Measurements from ENCODE around the gene TRAPPC4. TPM values are rescaled to one million over a fixed set of nuclear protein-coding genes. Genes with fewer than 3 reads are reported as not detected.

The TRAPPC4 gene
- total and polyA plus RNA-seq, 2 of the 8 experiments (the other 6 are each of a cell fraction or from before 2014, with no cell fraction given) = 94.3 to 223 TPM

- H3K4me3 ChIP-seq (ENCODE audit: extremely low read depth in 1 of 4, insufficient read depth in 2 of 4, low read depth in 3 of 4, low read length in 4 of 4) = no peak overlapping the region
- CTCF ChIA-PET (ENCODE audit: partially characterized antibody) = interaction anchor here (0.8 to 1.3 kb wide), 5 partner anchors 19 to 282 kb away, joined by 3 to 4 read pairs (median 3); partner anchors contain the start of gene VPS11
- FAIRE-seq (no peak), DNase-seq (ENCODE audit: low read depth in 1 of 2, low spot score in 2 of 2) (no peak)
- H3K4me2 ChIP-seq (ENCODE audit: insufficient read depth in 1 of 2, low read depth in 2 of 2, low read length in 2 of 2) = no peak overlapping the region
- H3K79me1 ChIP-seq (ENCODE audit: low read depth, low read length) = peaks cover 15% of the 10 kb centered on the region
- no peak overlapping the region for H2BK15ac ChIP-seq (ENCODE audit: low read length)
- no peak overlapping the region for H3K18ac ChIP-seq (ENCODE audit: extremely low read depth, low read length)
- no peak overlapping the region for H3K4ac ChIP-seq (replicated peaks; ENCODE audit: insufficient read length, low read depth, low read length)
- H3K56ac ChIP-seq (replicated peaks; ENCODE audit: insufficient read length, low read depth, low read length) = no peak overlapping the region
- H2BK12ac ChIP-seq (ENCODE audit: low read depth, low read length) = no peak overlapping the region
- 94% methylated on average over 16 of the region's 16 CpGs; no CpG with 5 or more reads in 1 of the 2 experiments for WGBS, 2 experiments (ENCODE audit: extremely low coverage in 1 of 2, insufficient coverage in 1 of 2, insufficient read length in 1 of 2, insufficient replicate concordance in 2 of 2, low coverage in 1 of 2, low lambda C conversion rate in 2 of 2, missing lambda C conversion rate in 1 of 2)
- peaks cover 14 to 63% (median 37%) of the 10 kb centered on the region in 4 experiments for H3K36me3 ChIP-seq (ENCODE audit: control insufficient read depth in 2 of 4, insufficient read depth in 4 of 4, low read length in 3 of 4)
- H4K20me1 ChIP-seq (replicated peaks in 1 of 2; ENCODE audit: control insufficient read depth in 1 of 2, insufficient read depth in 2 of 2, low read length in 2 of 2) = peaks cover 3 to 17% of the 10 kb centered on the region in 2 experiments
- H3K79me2 ChIP-seq (ENCODE audit: control insufficient read depth in 1 of 2, insufficient read depth in 2 of 2, low read length in 2 of 2) = peaks cover 0 to 26% of the 10 kb centered on the region in 2 experiments; a peak in 2 of 4 replicates
- H3K4me1 ChIP-seq (replicated peaks in 1 of 4; ENCODE audit: control insufficient read depth in 3 of 4, insufficient read depth in 4 of 4, low read length in 3 of 4) = peaks cover 6 to 13% (median 10%) of the 10 kb centered on the region in 4 experiments
- H3K23ac ChIP-seq (ENCODE audit: insufficient read length) = no peak overlapping the region
- peaks cover 7% of the 10 kb centered on the region; the same call in 1 of the 2 replicates for H3K23me2 ChIP-seq (ENCODE audit: low read depth, low read length)
- H3K27me3 ChIP-seq (replicated peaks in 1 of 4; ENCODE audit: control insufficient read depth in 3 of 4, extremely low read depth in 1 of 4, insufficient read depth in 3 of 4, low read length in 3 of 4) = no peaks in the 10 kb centered on the region
- H3K27ac ChIP-seq (ENCODE audit: low read depth, low read length) = no peak overlapping the region
- no peak overlapping the region for H4K5ac ChIP-seq (ENCODE audit: insufficient read length, low read depth, low read length)
- POLR2A ChIA-PET (ENCODE audit: partially characterized antibody) = interaction anchor here (1.2 to 9.7 kb wide), 5 partner anchors 13 to 68 kb away, joined by 4 to 224 read pairs (median 5); partner anchors contain the start of genes RPS25 and TRAPPC4
- no peak overlapping the region for H2BK120ac ChIP-seq (replicated peaks; ENCODE audit: low read depth, low read length)
- no peak overlapping the region for H4K8ac ChIP-seq (ENCODE audit: extremely low read depth, insufficient read depth, low read length)
- H2BK5ac ChIP-seq (ENCODE audit: low read depth, low read length) = no peak overlapping the region
- no peak overlapping the region for H2BK20ac ChIP-seq (ENCODE audit: low read length)
- H2AK5ac ChIP-seq (ENCODE audit: low read depth, low read length) = no peak overlapping the region
- no peaks in the 10 kb centered on the region for H3K9me3 ChIP-seq (ENCODE audit: insufficient read depth in 2 of 2, low read depth in 1 of 2, low read length in 1 of 2)
- no peak for TF ChIP-seq PHF8 (conservative IDR thresholded peaks at IDR 0.05; ENCODE audit: low read depth, low read length)
- no peak overlapping the region for H4K91ac ChIP-seq (replicated peaks; ENCODE audit: insufficient read length, low read length)
- 0 out of 7 replicates have a peak overlapping the region, but pooled peaks of 1 of the 4 experiments have one; percentile 7 for H3K9ac ChIP-seq (replicated peaks in 1 of 4; ENCODE audit: extremely low read depth in 1 of 4, low read depth in 3 of 4, low read length in 3 of 4)
- H3K14ac ChIP-seq (ENCODE audit: insufficient read length) = no peak overlapping the region
- no peak overlapping the region for H2AFZ ChIP-seq (ENCODE audit: low read length)
These were observed 7.6 kb downstream of the TRAPPC4 start for GRCh38 chr11:119025978-119026766.
